GM19452 (cell line): ENCODE results near the gene MGAT5.

ENCODE experiments used
- ATAC-seq: cut with Tn5 transposase; IDR thresholded peaks from one replicate; pipeline ENCODE4 v1.9.1; 2021; ENCODE audit not compliant: unreplicated experiment

Gene MGAT5

GRCh38 chr2:134499307-134499926 is 245.5 kb downstream of the MGAT5 start:
- no peak for ATAC-seq

DNA sequence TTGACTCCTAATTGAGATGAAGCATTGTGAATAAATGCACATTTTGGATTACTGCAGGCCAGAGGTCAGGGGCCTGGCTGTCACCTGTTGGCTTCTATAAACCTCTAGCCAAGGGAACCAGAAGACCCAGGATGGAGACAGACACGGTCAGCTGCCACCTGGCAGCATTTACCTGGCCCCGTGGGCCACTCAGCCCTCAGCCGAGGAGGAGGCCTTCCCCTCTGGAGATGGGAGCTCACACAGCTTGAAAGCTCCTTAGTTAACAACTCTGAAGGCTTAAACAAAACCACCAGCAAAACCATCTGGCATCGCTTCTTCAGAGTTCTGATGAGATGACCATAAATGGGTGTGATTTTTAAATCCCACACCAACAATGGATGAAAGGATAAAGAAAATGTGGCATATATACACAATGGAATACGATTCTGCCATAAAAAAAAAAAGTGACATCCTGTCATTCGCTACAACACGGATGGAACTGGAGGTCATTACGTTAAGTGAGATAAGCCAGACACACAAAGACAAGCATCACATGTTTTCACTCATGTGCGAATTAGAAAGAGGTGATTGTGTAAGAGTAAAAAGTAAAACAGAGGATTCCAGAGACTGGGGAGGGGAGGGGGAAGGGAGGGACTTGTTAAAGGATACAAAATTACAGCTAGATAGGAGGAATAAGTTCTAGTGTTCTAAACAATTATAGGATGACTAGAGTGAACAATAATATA is 246.5 kb downstream of the MGAT5 start:
- no peak for ATAC-seq

DNA sequence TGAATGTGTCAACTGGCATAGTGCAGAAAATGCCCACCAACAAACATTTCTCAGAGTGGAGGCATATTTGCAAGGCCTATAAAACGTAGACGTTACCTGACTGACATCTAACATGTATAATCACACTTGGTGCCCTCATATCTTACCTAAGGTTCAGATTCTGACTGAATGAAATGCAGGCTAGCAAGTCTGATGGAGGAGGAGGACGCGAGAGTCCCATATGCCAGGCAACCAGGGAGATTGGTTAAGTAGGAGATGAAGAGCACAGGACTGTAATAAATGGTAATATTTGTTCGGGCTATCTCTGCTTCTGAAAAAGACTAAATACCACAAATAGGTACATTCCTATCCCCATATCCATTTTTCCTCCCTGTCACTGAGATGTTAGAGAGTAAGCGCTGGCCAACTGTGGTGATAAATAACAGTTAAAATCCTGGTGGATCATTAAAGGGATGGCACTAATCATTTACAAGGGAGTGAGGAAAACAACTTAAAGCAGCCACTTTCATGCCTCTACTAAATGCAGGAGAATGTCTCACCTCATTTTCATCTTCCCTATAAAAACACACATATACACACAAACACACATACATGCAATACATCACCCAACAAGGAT is 247.7 kb downstream of the MGAT5 start:
- ATAC-seq, result no peak

GRCh38 chr2:134502104-134502503 is 248.2 kb downstream of the MGAT5 start:
- ATAC-seq, result no peak
